Sigmoid colon (tissue), 7 donors: Measurements from ENCODE around the gene LAMP5. TPM values are rescaled to one million over a fixed set of nuclear protein-coding genes. Genes with fewer than 3 reads are reported as not detected.

ENCODE experiments used
- DNase-seq: peaks from one replicate; pipeline ENCODE4 v3.0.0-alpha.2; 2019
- H3K27ac ChIP-seq, 4 donors: fragments of 200-600 bp; sonication (generic); one replicate each; pipeline ENCODE4 v1.5.1; 2016 to 2019; ENCODE audit warnings: mild to moderate bottlenecking in 1 of 4
- H3K27me3 ChIP-seq, 3 donors: fragments of 200-600 bp; sonication (generic); one replicate each; pipeline ENCODE4 v1.5.1; 2019; ENCODE audit warnings: mild to moderate bottlenecking in 1 of 3
- H3K36me3 ChIP-seq, 4 donors: fragments of 200-600 bp; sonication (generic); one replicate each; pipeline ENCODE4 v1.5.1; 2016 to 2019
- H3K4me1 ChIP-seq, 4 donors: fragments of 200-600 bp; sonication (generic); one replicate each; pipeline ENCODE4 v1.5.1; 2017 to 2019
- H3K4me3 ChIP-seq, 4 donors: fragments of 200-600 bp; sonication (generic); one replicate each; pipeline ENCODE4 v1.5.1; 2017 to 2019; ENCODE audit warnings: mild to moderate bottlenecking in 2 of 4, moderate library complexity in 1 of 4
- H3K9me3 ChIP-seq, 4 donors: fragments of 200-600 bp in 3 of 4; sonication (generic) in 3 of 4; one replicate each; pipeline versions ENCODE4 v1.5.1 to v1.6.1; 2013 to 2019
- EP300 ChIP-seq, 4 donors: sonication (generic); formaldehyde crosslinking; IDR thresholded peaks; one replicate each; pipeline ENCODE4 v1.6.1; 2017; ENCODE audit warnings: antibody characterized with exemption in 4 of 4
- POLR2A ChIP-seq, 2 donors: fragments of 450-650 bp; IDR thresholded peaks; one replicate each; pipeline ENCODE4 v1.6.1; 2016; ENCODE audit warnings: antibody characterized with exemption in 2 of 2, mild to moderate bottlenecking in 2 of 2, moderate library complexity in 2 of 2
- POLR2AphosphoS5 ChIP-seq, 4 donors: sonication (generic); formaldehyde crosslinking; IDR thresholded peaks; one replicate each; pipeline ENCODE4 v1.6.1; 2017; ENCODE audit warnings: antibody characterized with exemption in 4 of 4
- WGBS, 2 donors: extraction: QIAGEN DNeasy Blood & Tissue Kit; methylation state at CpG; one replicate each; pipeline ENCODE4 v1.1.7; 2013; 5-methylcytosine and 5-hydroxymethylcytosine counted together
- intact Hi-C: fragments of 100-400 bp; cut with DNase I; formaldehyde crosslinking; loops from one replicate; pipeline ENCODE4 v1.15.1; 2023
- polyA plus RNA-seq, 3 donors: library from polyadenylated mRNA; stranded (reverse); fragments of 200-250 nt; gene quantifications; one replicate each; pipeline ENCODE4 v1.2.3, GENCODE V29; 2013
- total RNA-seq, 4 donors: library from RNA; depleted of rRNA; stranded (reverse); fragments of >200 nt; gene quantifications; one replicate each; pipeline ENCODE4 v1.1.0, GENCODE V29; 2016
- TF ChIP-seq, protein P1 (sequence below), 4 experiments: fragments of 450-650 bp in 3 of 4; fragments of 200-600 bp in 1 of 4; IDR thresholded peaks; one replicate each; pipeline ENCODE4 v1.5.1; 2016 to 2019; ENCODE audit warnings: antibody characterized with exemption in 4 of 4, mild to moderate bottlenecking in 3 of 4, moderate library complexity in 2 of 4
- donor health status: healthy with polysubstance abuse.
- donor health status: Bipolar disorder and iron deficiency.
- donor health status: healthy.

The LAMP5 gene
- total and polyA plus RNA-seq, 7 donors = 0.16 to 3.6 (median 0.63) TPM; not detected in 1

DNA sequence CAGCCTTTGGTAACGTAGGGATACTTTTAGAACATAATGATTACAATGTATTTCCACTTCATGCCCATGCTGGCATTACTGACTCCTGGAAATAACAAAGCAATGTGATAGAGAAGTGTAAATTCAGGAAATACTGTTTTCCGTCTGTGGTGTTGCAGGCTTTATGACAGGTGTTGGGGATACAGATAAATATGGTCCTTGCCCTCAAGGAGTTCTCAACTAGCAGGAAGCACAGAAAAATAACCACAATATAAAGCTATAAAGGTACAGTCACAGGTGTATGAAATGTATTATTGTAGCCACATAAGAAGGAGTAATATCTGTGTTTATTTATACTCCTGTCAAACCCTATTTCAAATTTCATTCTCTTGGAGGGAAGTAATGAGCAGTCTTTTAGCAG lies 12.9 kb upstream of the LAMP5 start:
- Histone ChIP-seq H3K27ac (no peak overlapping the region), H3K36me3 (no peaks in the 10 kb centered on the region), H3K4me3 (no peak overlapping the region), H3K4me1 (peaks cover 0 to 4% (median under 1%) of the 10 kb centered on the region in 4 donors), H3K9me3 (no peaks in the 10 kb centered on the region), H3K27me3 (peaks cover 2 to 15% (median 6%) of the 10 kb centered on the region in 3 donors)
- WGBS, 2 donors = 21 to 54% methylated on average over 2 of the region's 2 CpGs
- intact Hi-C loops = no loop called here
- DNase-seq = no peak
- TF ChIP-seq POLR2A (IDR thresholded peaks at IDR 0.05) (no peak), POLR2AphosphoS5 (IDR thresholded peaks at IDR 0.05) (no peak), EP300 (IDR thresholded peaks at IDR 0.05) (no peak)
- TF ChIP-seq, protein P1, sequence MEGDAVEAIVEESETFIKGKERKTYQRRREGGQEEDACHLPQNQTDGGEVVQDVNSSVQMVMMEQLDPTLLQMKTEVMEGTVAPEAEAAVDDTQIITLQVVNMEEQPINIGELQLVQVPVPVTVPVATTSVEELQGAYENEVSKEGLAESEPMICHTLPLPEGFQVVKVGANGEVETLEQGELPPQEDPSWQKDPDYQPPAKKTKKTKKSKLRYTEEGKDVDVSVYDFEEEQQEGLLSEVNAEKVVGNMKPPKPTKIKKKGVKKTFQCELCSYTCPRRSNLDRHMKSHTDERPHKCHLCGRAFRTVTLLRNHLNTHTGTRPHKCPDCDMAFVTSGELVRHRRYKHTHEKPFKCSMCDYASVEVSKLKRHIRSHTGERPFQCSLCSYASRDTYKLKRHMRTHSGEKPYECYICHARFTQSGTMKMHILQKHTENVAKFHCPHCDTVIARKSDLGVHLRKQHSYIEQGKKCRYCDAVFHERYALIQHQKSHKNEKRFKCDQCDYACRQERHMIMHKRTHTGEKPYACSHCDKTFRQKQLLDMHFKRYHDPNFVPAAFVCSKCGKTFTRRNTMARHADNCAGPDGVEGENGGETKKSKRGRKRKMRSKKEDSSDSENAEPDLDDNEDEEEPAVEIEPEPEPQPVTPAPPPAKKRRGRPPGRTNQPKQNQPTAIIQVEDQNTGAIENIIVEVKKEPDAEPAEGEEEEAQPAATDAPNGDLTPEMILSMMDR (IDR thresholded peaks at IDR 0.05) = no peak

DNA sequence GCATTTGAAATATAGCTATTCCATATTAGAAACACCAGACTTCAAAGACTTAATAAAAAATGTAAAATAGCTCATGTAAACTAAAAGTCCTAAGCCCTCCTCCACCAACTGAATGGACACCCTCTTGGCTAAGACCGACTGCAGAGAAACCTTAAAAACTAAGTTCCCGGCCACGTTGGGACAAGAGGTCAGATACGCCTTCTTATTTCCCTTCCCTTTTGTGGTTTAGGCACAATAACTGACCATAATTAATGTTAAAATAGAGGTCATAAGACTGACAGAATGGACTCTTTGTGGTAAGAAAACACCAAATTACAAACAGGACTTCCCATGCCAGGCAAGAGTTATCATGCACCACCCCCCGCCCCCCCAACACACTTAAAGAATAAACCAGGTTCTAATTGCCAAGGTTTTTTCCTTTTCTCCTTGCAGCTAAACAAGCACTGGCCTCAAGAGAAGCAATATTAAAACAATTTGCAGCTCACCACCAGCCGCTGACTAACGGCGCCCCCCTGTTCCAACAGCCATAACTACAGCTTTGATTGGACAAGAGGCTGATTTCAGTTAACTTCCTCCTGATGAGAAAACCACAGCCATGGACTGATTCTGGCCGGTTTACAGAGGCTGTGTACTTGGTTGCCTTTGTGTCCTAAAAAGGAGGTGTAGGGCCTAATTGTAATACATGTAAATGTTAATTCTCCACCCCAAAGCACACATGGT lies 10.7 kb upstream of the LAMP5 start:
- DNase-seq = no peak
- H3K27ac ChIP-seq = no peak overlapping the region
- H3K4me1 ChIP-seq = peaks cover 0 to 16% (median 3%) of the 10 kb centered on the region in 4 donors
- H3K4me3 ChIP-seq = no peak overlapping the region
- WGBS, 2 donors = 52 to 81% methylated on average over 9 of the region's 9 CpGs
- no peaks in the 10 kb centered on the region for H3K9me3 ChIP-seq
- TF ChIP-seq POLR2A (IDR thresholded peaks at IDR 0.05) (no peak), POLR2AphosphoS5 (IDR thresholded peaks at IDR 0.05) (no peak), EP300 (IDR thresholded peaks at IDR 0.05) (no peak)
- TF ChIP-seq, protein P1 (IDR thresholded peaks at IDR 0.05) = no peak
- intact Hi-C loops = no loop called here
- H3K27me3 ChIP-seq = peaks cover 12 to 38% (median 21%) of the 10 kb centered on the region in 3 donors
- no peaks in the 10 kb centered on the region for H3K36me3 ChIP-seq

DNA sequence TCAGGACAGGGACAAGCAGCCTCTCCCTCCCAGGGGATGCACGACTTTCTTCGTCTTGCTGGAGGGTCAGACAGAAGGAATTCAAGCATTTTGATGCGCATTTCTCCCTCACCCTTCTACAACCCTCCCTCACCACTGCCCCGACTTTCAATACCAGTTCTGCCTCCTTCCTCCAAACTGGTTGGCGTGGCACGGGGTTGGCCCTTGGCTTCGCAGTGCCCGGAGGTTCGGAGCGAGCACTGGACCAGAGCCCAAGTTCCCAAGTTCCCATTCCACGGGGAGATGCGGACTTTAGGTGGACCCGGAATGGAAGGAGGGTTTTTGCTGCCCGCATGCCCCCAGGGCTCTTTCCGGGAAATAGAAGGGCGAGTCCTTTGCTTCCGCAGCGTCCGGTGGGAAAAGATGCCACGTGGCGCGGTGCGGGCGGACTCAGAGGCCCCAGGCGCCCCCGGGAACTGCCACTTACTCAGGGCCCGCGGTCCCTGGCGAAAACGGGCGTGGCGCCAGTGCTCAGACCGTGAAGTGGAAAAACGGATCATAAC lies 8.0 kb upstream of the LAMP5 start:
- H3K4me3 ChIP-seq = no peak overlapping the region
- H3K36me3 ChIP-seq = no peaks in the 10 kb centered on the region
- peaks cover 0 to 16% (median 3%) of the 10 kb centered on the region in 4 donors for H3K4me1 ChIP-seq
- intact Hi-C loops = no loop called here
- no peak overlapping the region for H3K27ac ChIP-seq
- 10 to 22% methylated on average over 34 of the region's 34 CpGs for WGBS, 2 donors
- peaks cover 12 to 64% (median 25%) of the 10 kb centered on the region in 3 donors for H3K27me3 ChIP-seq
- TF ChIP-seq POLR2A (IDR thresholded peaks at IDR 0.05) = no peak
- no peak for DNase-seq
- no peaks in the 10 kb centered on the region for H3K9me3 ChIP-seq

DNA sequence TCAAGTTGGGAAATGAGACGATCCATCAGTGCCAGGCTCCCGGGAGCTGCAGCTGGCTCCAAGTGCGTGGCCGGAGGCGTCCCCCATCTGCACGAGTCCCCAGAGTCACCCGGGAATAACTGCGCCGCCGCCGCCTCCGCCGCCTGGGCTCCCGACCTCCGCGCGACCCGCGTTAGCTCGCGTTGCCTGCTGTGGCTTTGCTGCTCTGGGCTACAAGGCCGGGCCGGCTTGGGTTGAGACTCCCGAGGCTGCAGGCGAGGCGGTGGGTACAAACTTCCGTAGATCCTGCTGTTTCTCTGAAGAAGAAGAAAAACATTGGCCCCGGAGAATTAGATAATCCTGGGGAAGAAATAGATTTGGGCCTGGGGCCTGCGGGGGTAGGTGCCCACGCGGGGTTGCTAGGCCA lies 7.4 kb upstream of the LAMP5 start:
- TF ChIP-seq POLR2A (IDR thresholded peaks at IDR 0.05) (no peak), POLR2AphosphoS5 (IDR thresholded peaks at IDR 0.05) (no peak), EP300 (IDR thresholded peaks at IDR 0.05) (no peak)
- TF ChIP-seq, protein P1 (IDR thresholded peaks at IDR 0.05) = no peak
- Histone ChIP-seq H3K9me3 (no peaks in the 10 kb centered on the region), H3K4me3 (no peak overlapping the region), H3K36me3 (no peaks in the 10 kb centered on the region), H3K4me1 (peaks cover 0 to 16% (median 3%) of the 10 kb centered on the region in 4 donors), H3K27ac (no peak overlapping the region), H3K27me3 (peaks cover 12 to 69% (median 25%) of the 10 kb centered on the region in 3 donors)
- intact Hi-C loops = no loop called here
- DNase-seq = no peak
- 3 to 18% methylated on average over 31 of the region's 31 CpGs for WGBS, 2 donors

DNA sequence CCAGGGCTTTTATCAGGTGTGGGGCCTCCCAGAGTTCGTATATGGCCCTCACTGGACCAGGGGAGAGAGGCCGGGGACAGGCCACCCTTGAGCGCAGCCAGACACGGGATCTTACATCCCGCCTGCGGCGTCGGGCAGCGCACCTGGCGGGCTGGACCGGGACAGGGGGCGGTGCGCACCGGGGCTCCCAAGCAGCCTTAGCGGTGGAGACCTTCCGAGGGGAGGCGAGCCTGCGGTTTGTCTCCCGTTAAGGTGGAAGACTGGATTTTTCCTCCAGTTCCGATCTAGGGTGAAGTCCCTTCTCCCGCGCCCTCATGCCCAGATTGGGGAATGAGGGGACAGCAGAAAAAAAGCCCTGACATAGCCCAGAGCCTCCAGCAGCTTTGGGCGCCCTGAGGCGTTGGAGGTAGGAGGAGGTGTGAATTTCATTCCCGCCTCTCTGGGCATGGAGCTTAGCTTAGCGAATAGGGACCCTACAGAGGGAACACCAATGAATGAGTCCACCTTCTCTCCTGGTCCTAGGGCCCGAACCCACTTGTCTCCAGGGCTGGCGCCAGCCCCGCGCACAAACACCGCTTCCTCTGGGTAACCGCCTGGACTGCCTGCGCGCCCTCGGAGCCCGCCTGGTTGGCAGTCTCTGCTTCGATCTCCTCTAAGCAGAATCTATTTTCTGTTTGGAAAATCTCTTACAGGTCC lies 6.7 kb upstream of the LAMP5 start:
- DNase-seq = no peak
- intact Hi-C loops = no loop called here
- H3K27ac ChIP-seq = no peak overlapping the region
- H3K4me1 ChIP-seq = peaks cover 0 to 16% (median 3%) of the 10 kb centered on the region in 4 donors
- H3K36me3 ChIP-seq = no peaks in the 10 kb centered on the region
- WGBS, 2 donors = 5 to 15% methylated on average over 37 of the region's 37 CpGs
- H3K9me3 ChIP-seq = no peaks in the 10 kb centered on the region
- H3K4me3 ChIP-seq = no peak overlapping the region
- H3K27me3 ChIP-seq = peaks cover 12 to 72% (median 25%) of the 10 kb centered on the region in 3 donors
- TF ChIP-seq POLR2A (IDR thresholded peaks at IDR 0.05) = no peak
- TF ChIP-seq POLR2AphosphoS5 (IDR thresholded peaks at IDR 0.05) = no peak
